Hepatocyte (in vitro differentiated cells): ENCODE measurements around the gene ATP6V0D1. TPM values are rescaled to one million over a fixed set of nuclear protein-coding genes. Genes with fewer than 3 reads are reported as not detected.
A peak's percentile ranks its signal among the peaks of the same experiment; 100 is the strongest.
"Not testable (repeated sequence)": the region's sequence is repeated elsewhere in the genome, so short reads cannot be mapped to it uniquely, and the experiment has no call there.

Experiments
- DNase-seq: peaks from one replicate; pipeline ENCODE4 v3.0.0-alpha.2; 2016; ENCODE audit warnings: low spot score
- H2AFZ ChIP-seq: fragments of 200-600 bp; sonication (generic); 2 replicates; pipeline ENCODE4 v1.6.0; 2016; ENCODE audit warnings: antibody characterized with exemption, mild to moderate bottlenecking
- H3K27ac ChIP-seq: fragments of 200-600 bp; sonication (generic); 2 replicates; pipeline ENCODE4 v1.5.1; 2016; ENCODE audit warnings: mild to moderate bottlenecking
- H3K27me3 ChIP-seq: fragments of 200-600 bp; sonication (generic); 2 replicates; pipeline ENCODE4 v1.6.1; 2016
- H3K36me3 ChIP-seq: fragments of 200-600 bp; sonication (generic); replicated peaks from 2 replicates; pipeline ENCODE4 v1.5.1; 2016; ENCODE audit warnings: low read depth; ENCODE audit not compliant: insufficient read depth
- H3K4me1 ChIP-seq: fragments of 200-600 bp; sonication (generic); 2 replicates; pipeline ENCODE4 v1.5.1; 2016; ENCODE audit warnings: mild to moderate bottlenecking, moderate library complexity; ENCODE audit not compliant: insufficient read depth
- H3K4me2 ChIP-seq: fragments of 200-600 bp; sonication (generic); 2 replicates; pipeline ENCODE4 v1.6.0; 2016
- H3K4me3 ChIP-seq: fragments of 200-600 bp; sonication (generic); 2 replicates; pipeline ENCODE4 v1.5.1; 2016; ENCODE audit warnings: mild to moderate bottlenecking
- H3K79me2 ChIP-seq: fragments of 200-600 bp; sonication (generic); 2 replicates; pipeline ENCODE4 v1.6.0; 2017; ENCODE audit warnings: mild to moderate bottlenecking
- H3K9me2 ChIP-seq: fragments of 200-600 bp; sonication (generic); replicated peaks from 2 replicates; pipeline ENCODE4 v1.6.0; 2017; ENCODE audit warnings: mild to moderate bottlenecking; ENCODE audit not compliant: insufficient read depth
- H3K9me3 ChIP-seq: fragments of 200-600 bp; sonication (generic); 2 replicates; pipeline ENCODE4 v1.5.1; 2016; ENCODE audit warnings: low read depth, mild to moderate bottlenecking
- H4K20me1 ChIP-seq: fragments of 200-600 bp; sonication (generic); 2 replicates; pipeline ENCODE4 v1.6.0; 2016; ENCODE audit warnings: mild to moderate bottlenecking; ENCODE audit not compliant: insufficient read depth, poor library complexity, severe bottlenecking
- CTCF ChIP-seq: fragments of 200-600 bp; sonication (generic); IDR thresholded peaks from 2 replicates; pipeline ENCODE4 v1.5.1; 2016; ENCODE audit warnings: antibody characterized with exemption, mild to moderate bottlenecking; ENCODE audit not compliant: poor library complexity
- EZH2 ChIP-seq: fragments of 200-600 bp; sonication (generic); IDR thresholded peaks from 2 replicates; pipeline ENCODE4 v1.6.1; 2016; ENCODE audit warnings: antibody characterized with exemption, mild to moderate bottlenecking, borderline replicate concordance
- EZH2phosphoT487 ChIP-seq: fragments of 200-600 bp; sonication (generic); IDR thresholded peaks from one replicate; pipeline ENCODE4 v1.6.1; 2018; ENCODE audit warnings: antibody characterized with exemption, mild to moderate bottlenecking, low read depth, moderate library complexity; ENCODE audit not compliant: unreplicated experiment, severe bottlenecking
- WGBS: methylation state at CpG from one replicate; pipeline ENCODE4 v1.1.6; 2016; ENCODE audit warnings: low lambda C conversion rate; ENCODE audit errors: missing lambda C conversion rate; 5-methylcytosine and 5-hydroxymethylcytosine counted together
- polyA plus RNA-seq: library from polyadenylated mRNA; unstranded; fragments of >200 nt; fragmentation: Nextera tagmentation; extraction: Ambion mirVana; gene quantifications from 2 replicates; pipeline ENCODE4 v1.2.1, GENCODE V29; 2016
- total RNA-seq: library from RNA; depleted of rRNA; stranded (reverse); fragments of >200 nt; gene quantifications from 2 replicates; pipeline ENCODE4 v1.2.3, GENCODE V29; 2014

The ATP6V0D1 gene
- total and polyA plus RNA-seq, 2 experiments from 2014 or later, result 157 to 223 TPM

DNA sequence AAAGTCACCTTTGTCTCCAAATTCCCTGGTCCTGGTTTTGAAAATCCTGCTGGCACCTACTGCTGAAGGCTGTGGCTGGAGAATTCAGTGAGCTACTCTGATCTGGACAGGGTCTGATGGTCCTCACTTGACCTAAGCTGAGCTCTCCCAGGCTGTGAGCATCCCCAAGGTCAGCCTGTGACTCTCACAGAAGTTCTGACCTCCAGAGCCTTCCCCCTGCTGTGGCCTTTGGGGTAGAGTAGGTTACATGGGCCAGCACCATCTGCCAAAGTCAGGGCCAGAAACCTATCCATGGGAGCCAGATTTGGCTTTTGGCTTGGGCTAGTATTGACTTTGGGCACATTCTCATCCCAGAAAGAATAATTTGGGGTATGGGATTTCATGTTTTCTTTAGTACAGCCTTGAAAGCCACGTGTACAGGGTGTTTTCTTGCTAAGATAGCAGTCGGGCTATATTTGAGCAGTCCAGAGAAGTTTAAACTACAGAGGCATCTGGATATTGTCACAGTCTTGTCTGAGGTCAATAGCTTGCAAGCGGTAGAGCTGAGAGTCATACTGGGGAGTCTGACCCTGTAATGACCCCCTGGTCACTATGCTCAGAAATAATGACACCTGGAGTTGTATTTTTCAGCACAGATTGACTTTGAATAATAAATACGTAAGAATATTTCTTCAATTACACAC, 8.6 kb upstream of the ATP6V0D1 start:
- 50% methylated on average over 4 of the region's 4 CpGs for WGBS
- no peaks in the 10 kb centered on the region for H3K9me3 ChIP-seq
- no peak overlapping the region for H3K4me3 ChIP-seq
- H4K20me1 ChIP-seq, result no peaks in the 10 kb centered on the region
- H3K79me2 ChIP-seq, result no peaks in the 10 kb centered on the region
- DNase-seq, result no peak
- no peak for TF ChIP-seq EZH2phosphoT487
- no peak for TF ChIP-seq CTCF
- TF ChIP-seq EZH2, result no peak
- no peaks in the 10 kb centered on the region for H3K36me3 ChIP-seq
- no peak overlapping the region for H2AFZ ChIP-seq
- peak overlapping the region; percentile 86 for H3K27ac ChIP-seq
- no peaks in the 10 kb centered on the region for H3K9me2 ChIP-seq
- H3K4me1 ChIP-seq, result peaks cover 10% of the 10 kb centered on the region
- no peaks in the 10 kb centered on the region for H3K27me3 ChIP-seq
- H3K4me2 ChIP-seq, result peak overlapping the region; percentile 66

DNA sequence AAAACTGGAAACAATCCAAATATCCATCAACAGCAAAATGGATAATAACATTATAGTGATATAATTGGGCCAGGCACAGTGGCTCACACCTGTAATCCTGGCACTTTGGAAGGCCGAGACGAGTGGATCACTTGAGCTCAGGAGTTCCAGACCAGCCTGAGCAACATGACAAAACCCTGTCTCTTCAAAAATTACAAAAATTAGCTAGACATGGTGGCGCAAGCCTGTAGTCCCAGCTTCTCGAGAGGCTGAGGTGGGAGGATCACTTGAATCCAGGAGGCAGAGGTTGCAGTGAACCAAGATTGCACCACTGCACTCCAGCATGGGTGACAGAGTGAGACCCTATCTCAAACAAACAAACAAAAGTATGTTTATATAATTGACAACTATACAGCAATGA, 6.6 kb upstream of the ATP6V0D1 start:
- not testable (repeated sequence) for H3K79me2 ChIP-seq, H3K27ac ChIP-seq, H3K4me3 ChIP-seq, H2AFZ ChIP-seq, H3K4me2 ChIP-seq, H3K4me1 ChIP-seq, H3K9me2 ChIP-seq, DNase-seq, H3K36me3 ChIP-seq, H3K9me3 ChIP-seq, H4K20me1 ChIP-seq, H3K27me3 ChIP-seq
- 94% methylated on average over 4 of the region's 4 CpGs for WGBS

GRCh38 chr16:67486805-67487204, 5.8 kb upstream of the ATP6V0D1 start:
- H3K4me1 ChIP-seq, result peaks cover 14% of the 10 kb centered on the region
- H3K36me3 ChIP-seq, result no peaks in the 10 kb centered on the region
- WGBS, result 73% methylated on average over 3 of the region's 3 CpGs
- H3K27ac ChIP-seq, result no peak overlapping the region
- no peaks in the 10 kb centered on the region for H3K9me2 ChIP-seq
- no peak overlapping the region for H2AFZ ChIP-seq
- no peak for TF ChIP-seq CTCF
- TF ChIP-seq EZH2, result no peak
- no peak for DNase-seq
- no peak overlapping the region for H3K4me3 ChIP-seq
- no peaks in the 10 kb centered on the region for H3K27me3 ChIP-seq
- H3K79me2 ChIP-seq, result peaks cover 5% of the 10 kb centered on the region
- no peaks in the 10 kb centered on the region for H4K20me1 ChIP-seq
- H3K4me2 ChIP-seq, result no peak overlapping the region
- H3K9me3 ChIP-seq, result no peaks in the 10 kb centered on the region

DNA sequence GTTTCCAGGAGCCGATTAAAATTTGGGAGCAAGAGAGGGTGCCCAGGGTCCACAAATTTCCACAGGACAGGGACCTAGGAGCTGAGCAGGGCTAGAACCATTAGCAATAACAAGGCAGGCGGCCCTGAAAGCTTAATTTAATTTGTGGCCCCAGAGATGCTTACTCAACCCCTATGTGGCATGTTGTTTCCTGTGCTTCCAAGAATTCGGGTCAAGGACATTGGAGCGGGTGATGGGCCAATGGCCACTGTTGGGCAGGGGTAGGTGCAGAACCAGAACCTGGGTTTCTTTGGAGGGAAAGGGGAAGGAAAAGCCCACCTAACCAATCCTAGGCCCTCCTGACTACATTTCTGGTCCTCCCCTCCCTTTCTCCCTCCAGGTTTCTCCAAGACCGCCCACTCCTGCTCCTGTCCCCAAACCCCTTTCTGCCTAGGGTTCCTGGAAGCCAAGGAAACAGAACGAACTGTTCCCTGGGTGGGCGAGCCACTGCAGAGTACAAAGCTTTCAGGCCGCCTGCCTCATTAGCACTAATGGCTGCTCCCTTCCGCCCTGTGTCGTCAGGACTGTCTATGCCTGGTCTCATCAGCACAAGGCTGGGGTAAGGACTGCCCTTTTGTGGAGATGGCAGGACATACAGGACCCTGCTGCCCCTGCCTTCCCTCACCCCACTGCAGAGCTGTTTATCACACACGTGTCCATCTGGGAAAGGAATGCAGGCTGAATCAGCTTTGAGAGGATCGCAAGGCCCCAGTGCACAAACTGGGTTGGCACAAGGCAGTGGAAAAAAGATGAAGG, 3.0 kb upstream of the ATP6V0D1 start:
- WGBS, result 87% methylated on average over 12 of the region's 12 CpGs
- H3K4me2 ChIP-seq, result no peak overlapping the region
- DNase-seq, result no peak
- H3K4me3 ChIP-seq, result no peak overlapping the region
- H3K36me3 ChIP-seq, result no peaks in the 10 kb centered on the region
- no peaks in the 10 kb centered on the region for H3K9me3 ChIP-seq
- no peak for TF ChIP-seq CTCF
- TF ChIP-seq EZH2, result no peak
- no peak for TF ChIP-seq EZH2phosphoT487
- peaks cover 23% of the 10 kb centered on the region for H3K79me2 ChIP-seq
- H3K27ac ChIP-seq, result no peak overlapping the region
- H3K4me1 ChIP-seq, result peaks cover 22% of the 10 kb centered on the region
- peaks cover 8% of the 10 kb centered on the region for H4K20me1 ChIP-seq
- no peaks in the 10 kb centered on the region for H3K27me3 ChIP-seq
- H3K9me2 ChIP-seq, result no peaks in the 10 kb centered on the region
- H2AFZ ChIP-seq, result no peak overlapping the region
